HAP-1 (cell line): ENCODE results near the gene DUSP16.
"Not testable (repeated sequence)": the region's sequence is repeated elsewhere in the genome, so short reads cannot be mapped to it uniquely, and the experiment has no call there.

Experiments
- DNase-seq, 2 experiments: peaks; one replicate each; pipeline ENCODE4 v3.0.0-alpha.2; 2016 to 2020; ENCODE audit warnings: low spot score in 2 of 2
- H3K27me3 ChIP-seq: fragments of 250-450 bp; sonication (Bioruptor Pico); 2 replicates; pipeline ENCODE4 v1.5.1; 2020; ENCODE audit warnings: low read depth, mild to moderate bottlenecking, moderate library complexity
- H3K36me3 ChIP-seq: fragments of 250-450 bp; sonication (Bioruptor Pico); replicated peaks from 2 replicates; pipeline ENCODE4 v1.5.1; 2020; ENCODE audit warnings: mild to moderate bottlenecking
- H3K4me1 ChIP-seq: fragments of 250-450 bp; sonication (Bioruptor Pico); 2 replicates; pipeline ENCODE4 v1.5.1; 2020; ENCODE audit warnings: mild to moderate bottlenecking
- H3K4me3 ChIP-seq: fragments of 250-450 bp; sonication (Bioruptor Pico); 2 replicates; pipeline ENCODE4 v1.5.1; 2020; ENCODE audit warnings: mild to moderate bottlenecking, moderate library complexity
- H3K9me3 ChIP-seq: fragments of 250-450 bp; sonication (Bioruptor Pico); 2 replicates; pipeline ENCODE4 v1.5.1; 2020; ENCODE audit warnings: mild to moderate bottlenecking, moderate library complexity
- in situ Hi-C: fragments of 300-500 bp; cut with MboI; formaldehyde crosslinking; loops from 3 replicates; pipeline ENCODE4 v1.14.3; 2020; ENCODE audit warnings: low sequenced_read_pairs, inconsistent platforms, mixed read lengths

The DUSP16 gene

GRCh38 chr12:12482150-12482761 is 80.4 kb downstream of the DUSP16 start:
- Histone ChIP-seq H3K36me3 (peaks cover 33% of the 10 kb centered on the region), H3K9me3 (no peaks in the 10 kb centered on the region)
- DNase-seq, result no peak

GRCh38 chr12:12481631-12482030 is 81.0 kb downstream of the DUSP16 start:
- no peaks in the 10 kb centered on the region for H3K9me3 ChIP-seq
- no peaks in the 10 kb centered on the region for H3K4me1 ChIP-seq
- H3K36me3 ChIP-seq, result peaks cover 40% of the 10 kb centered on the region
- H3K4me3 ChIP-seq, result no peak overlapping the region
- in situ Hi-C loops, result no loop called here
- DNase-seq, result no peak
- H3K27me3 ChIP-seq, result no peaks in the 10 kb centered on the region

More at GRCh38 chr12:12482150-12482761, 80.4 kb downstream of the DUSP16 start:
- Histone ChIP-seq H3K4me1 (no peaks in the 10 kb centered on the region), H3K27me3 (no peaks in the 10 kb centered on the region), H3K4me3 (no peak overlapping the region)
- in situ Hi-C loops, result no loop called here

GRCh38 chr12:12480074-12480473 is 82.6 kb downstream of the DUSP16 start:
- no peaks in the 10 kb centered on the region for H3K9me3 ChIP-seq
- in situ Hi-C loops, result no loop called here
- no peaks in the 10 kb centered on the region for H3K4me1 ChIP-seq
- no peak overlapping the region for H3K4me3 ChIP-seq
- no peak for DNase-seq
- H3K36me3 ChIP-seq, result peaks cover 42% of the 10 kb centered on the region
- H3K27me3 ChIP-seq, result no peaks in the 10 kb centered on the region

DNA sequence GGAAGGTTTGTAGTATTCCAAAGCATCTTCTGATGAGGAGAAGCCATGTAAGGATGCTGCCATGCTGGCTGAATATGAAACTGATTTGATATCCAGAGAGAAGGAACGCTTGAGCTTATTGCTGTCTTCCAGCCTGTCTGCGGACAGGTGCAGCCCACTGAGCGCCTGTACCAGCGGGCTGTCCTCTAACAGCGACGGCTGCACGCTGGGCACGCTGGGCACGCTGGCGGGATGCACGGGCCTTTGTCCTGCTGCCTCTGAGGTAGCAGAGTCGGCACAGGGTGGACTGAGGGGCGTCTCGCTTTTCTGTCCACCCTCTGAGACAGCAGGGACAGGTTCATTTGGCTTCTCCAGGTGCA is 85.2 kb downstream of the DUSP16 start:
- no peaks in the 10 kb centered on the region for H3K9me3 ChIP-seq
- no peak overlapping the region for H3K4me3 ChIP-seq
- H3K36me3 ChIP-seq, result peaks cover 38% of the 10 kb centered on the region
- no peaks in the 10 kb centered on the region for H3K4me1 ChIP-seq
- DNase-seq, result no peak
- in situ Hi-C loops, result no loop called here
- no peaks in the 10 kb centered on the region for H3K27me3 ChIP-seq

- in situ Hi-C loops, result no loop called here
- no peak overlapping the region for H3K4me3 ChIP-seq
- no peaks in the 10 kb centered on the region for H3K4me1 ChIP-seq
- no peak for DNase-seq
- H3K9me3 ChIP-seq, result no peaks in the 10 kb centered on the region
- peaks cover 35% of the 10 kb centered on the region for H3K36me3 ChIP-seq
- no peaks in the 10 kb centered on the region for H3K27me3 ChIP-seq
Measured at GRCh38 chr12:12476857-12477531, 85.7 kb downstream of the DUSP16 start.

DNA sequence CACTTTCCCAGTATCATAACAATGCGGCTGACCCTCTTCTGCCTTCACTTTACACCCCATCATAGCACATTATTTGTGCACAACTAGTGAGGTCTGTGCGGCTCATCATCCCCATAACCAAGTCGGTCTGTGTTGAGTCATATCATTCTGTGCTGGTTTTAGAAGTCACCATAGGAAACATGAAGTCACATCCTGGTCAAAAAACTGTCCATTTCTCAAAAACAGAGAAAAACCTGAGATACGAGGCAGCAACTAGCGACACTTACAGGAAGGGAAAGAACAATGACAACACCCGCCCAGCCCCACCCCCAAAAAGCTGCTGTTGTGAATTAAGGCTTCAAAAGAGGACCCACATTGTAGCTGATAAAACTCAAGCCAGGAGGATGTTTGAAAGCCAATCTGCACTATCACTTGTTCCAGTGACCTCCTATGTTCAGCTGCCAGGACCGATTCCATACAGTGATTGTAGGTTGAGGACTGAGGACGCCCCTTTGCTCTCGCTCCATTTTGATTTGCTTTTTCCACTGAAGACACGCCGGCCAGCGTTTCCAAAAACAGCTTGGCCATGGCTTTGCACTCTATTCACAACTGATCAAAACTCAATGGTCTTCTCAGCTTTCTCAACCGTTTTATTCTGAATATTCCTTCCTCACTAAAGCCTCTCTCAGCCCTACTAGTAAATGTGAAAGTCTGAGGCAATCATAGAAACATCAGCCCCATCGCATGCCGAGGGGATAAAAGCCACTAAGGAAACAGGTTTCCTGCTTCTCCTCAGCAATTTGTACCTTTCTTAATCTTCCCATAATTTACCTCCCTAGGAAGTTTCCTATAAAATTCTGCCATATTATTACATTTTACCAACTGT is 87.5 kb downstream of the DUSP16 start:
- Histone ChIP-seq H3K4me1 (no peaks in the 10 kb centered on the region), H3K4me3 (no peak overlapping the region), H3K9me3 (no peaks in the 10 kb centered on the region; the same call in 1 of the 2 replicates), H3K27me3 (no peaks in the 10 kb centered on the region), H3K36me3 (peaks cover 30% of the 10 kb centered on the region)
- no peak for DNase-seq
- in situ Hi-C loops, result no loop called here

GRCh38 chr12:12474471-12474928 is 88.2 kb downstream of the DUSP16 start:
- H3K27me3 ChIP-seq, result no peaks in the 10 kb centered on the region
- no peak overlapping the region for H3K4me3 ChIP-seq
- no peak for DNase-seq
- H3K9me3 ChIP-seq, result no peaks in the 10 kb centered on the region; the same call in 1 of the 2 replicates
- H3K4me1 ChIP-seq, result no peaks in the 10 kb centered on the region
- in situ Hi-C loops, result no loop called here
- H3K36me3 ChIP-seq, result peaks cover 27% of the 10 kb centered on the region

DNA sequence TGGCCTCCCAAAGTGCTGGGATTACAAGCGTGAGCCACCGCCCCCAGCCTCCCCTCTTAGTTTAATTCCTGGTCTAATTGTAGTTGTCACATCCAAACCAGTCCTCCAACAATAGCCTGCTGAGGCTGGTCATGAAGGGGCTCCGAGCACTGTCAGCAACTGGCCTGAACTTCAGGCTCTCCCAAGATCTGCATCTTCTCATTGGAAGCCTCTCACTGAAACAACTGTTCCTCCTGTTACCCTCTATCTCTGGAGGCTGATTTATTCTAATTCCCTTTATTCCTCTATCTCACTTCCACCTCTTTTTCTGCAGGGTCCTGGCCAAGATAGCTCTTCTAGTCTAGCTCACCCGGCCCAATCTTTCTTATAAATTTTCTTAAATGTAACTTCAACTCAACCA is 89.4 kb downstream of the DUSP16 start:
- Histone ChIP-seq H3K4me1 (no peaks in the 10 kb centered on the region), H3K4me3 (no peak overlapping the region), H3K27me3 (no peaks in the 10 kb centered on the region), H3K36me3 (peaks cover 24% of the 10 kb centered on the region), H3K9me3 (no peaks in the 10 kb centered on the region; the same call in 1 of the 2 replicates)
- in situ Hi-C loops, result no loop called here
- DNase-seq, result no peak

DNA sequence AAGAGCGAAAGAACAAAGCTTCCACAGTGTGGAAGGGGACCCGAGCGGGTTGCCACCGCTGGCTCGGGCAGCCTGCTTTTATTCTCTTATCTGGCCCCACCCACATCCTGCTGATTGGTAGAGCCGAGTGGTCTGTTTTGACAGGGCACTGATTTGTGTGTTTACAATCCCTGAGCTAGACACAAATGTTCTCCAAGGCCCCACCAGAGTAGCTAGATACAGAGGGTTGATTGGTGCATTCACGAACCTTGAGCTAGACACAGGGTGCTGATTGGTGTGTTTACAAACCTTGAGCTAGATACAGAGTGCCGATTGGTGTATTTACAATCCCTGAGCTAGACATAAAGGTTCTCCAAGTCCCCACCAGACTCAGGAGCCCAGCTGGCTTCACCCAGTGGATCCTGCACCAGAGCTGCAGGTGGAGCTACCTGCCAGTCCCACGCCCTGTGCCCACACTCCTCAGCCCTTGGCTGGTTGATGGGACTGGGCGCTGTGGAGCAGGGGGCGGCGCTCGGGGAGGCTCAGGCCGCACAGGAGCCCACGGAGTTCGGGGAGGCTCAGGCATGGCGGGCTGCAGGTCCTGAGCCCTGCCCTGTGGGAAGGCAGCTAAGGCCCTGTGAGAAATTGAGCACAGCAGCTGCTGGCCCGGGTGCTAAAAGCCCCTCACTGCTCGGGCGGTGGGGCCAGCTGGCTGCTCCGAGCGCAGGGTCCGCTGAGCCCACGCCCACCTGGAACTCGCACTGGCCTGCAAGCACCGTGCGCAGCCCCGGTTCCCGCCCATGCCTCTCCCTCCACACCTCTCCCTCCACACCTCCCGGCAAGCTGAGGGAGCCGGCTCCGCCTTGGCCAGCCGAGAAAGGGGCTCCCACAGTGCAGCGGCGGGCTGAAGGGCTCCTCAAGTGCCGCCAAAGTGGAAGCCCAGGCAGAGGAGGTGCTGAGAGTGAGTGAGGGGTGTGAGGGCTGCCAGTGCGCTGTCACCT is 90.4 kb downstream of the DUSP16 start:
- H3K4me3 ChIP-seq, DNase-seq, H3K4me1 ChIP-seq, H3K9me3 ChIP-seq, in situ Hi-C loops, H3K27me3 ChIP-seq: not testable (repeated sequence)
- peaks cover 19% of the 10 kb centered on the region for H3K36me3 ChIP-seq

GRCh38 chr12:12470751-12471306 is 91.8 kb downstream of the DUSP16 start:
- no peaks in the 10 kb centered on the region for H3K27me3 ChIP-seq
- H3K4me3 ChIP-seq, result no peak overlapping the region
- H3K9me3 ChIP-seq, result no peaks in the 10 kb centered on the region; the same call in 1 of the 2 replicates
- in situ Hi-C loops, result no loop called here
- DNase-seq, result no peak
- H3K36me3 ChIP-seq, result peaks cover 5% of the 10 kb centered on the region
- H3K4me1 ChIP-seq, result no peaks in the 10 kb centered on the region

- no peaks in the 10 kb centered on the region; the same call in 1 of the 2 replicates for H3K9me3 ChIP-seq
- in situ Hi-C loops, result no loop called here
- peaks cover 3% of the 10 kb centered on the region for H3K36me3 ChIP-seq
- H3K4me3 ChIP-seq, result no peak overlapping the region
- no peak for DNase-seq
- no peaks in the 10 kb centered on the region for H3K4me1 ChIP-seq
- no peaks in the 10 kb centered on the region for H3K27me3 ChIP-seq
Measured at GRCh38 chr12:12469386-12469785, 93.3 kb downstream of the DUSP16 start.

GRCh38 chr12:12468575-12468974 is 94.1 kb downstream of the DUSP16 start:
- Histone ChIP-seq H3K4me3 (no peak overlapping the region), H3K4me1 (no peaks in the 10 kb centered on the region), H3K36me3 (peaks cover 3% of the 10 kb centered on the region), H3K9me3 (no peaks in the 10 kb centered on the region; the same call in 1 of the 2 replicates), H3K27me3 (no peaks in the 10 kb centered on the region)
- in situ Hi-C loops, result no loop called here
- no peak for DNase-seq
